ENCODE measurements around the gene NRG3. TPM values are rescaled to one million over a fixed set of nuclear protein-coding genes. Genes with fewer than 3 reads are reported as not detected.

NRG3 gene
- total and polyA plus RNA-seq, 2 of the 4 experiments (the other 2 are of a cell fraction): not detected

DNA sequence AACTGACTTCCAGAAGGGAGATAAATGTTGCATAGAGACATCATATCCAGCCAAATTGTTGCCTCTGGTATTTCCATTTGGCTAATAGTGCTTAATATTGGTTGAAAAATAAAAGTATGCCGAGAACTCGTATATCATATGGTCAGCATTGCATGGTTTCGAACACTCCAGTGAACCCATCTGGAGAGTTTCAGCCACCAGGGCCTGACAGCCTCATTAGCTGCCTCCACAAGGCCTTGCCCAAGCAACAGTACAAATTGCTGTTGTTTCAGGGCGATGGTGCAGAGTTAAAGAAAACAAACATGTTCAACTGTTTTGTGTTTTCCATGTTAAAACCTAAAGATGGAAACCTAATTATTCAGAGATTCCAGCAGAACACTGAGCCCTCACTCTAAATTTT lies 28.5 kb downstream of the NRG3 start:
- ATAC-seq (ENCODE audit: low read depth) (no peak), DNase-seq (no peak)
- Histone ChIP-seq H3K9ac (ENCODE audit: low read depth, low read length) (no peak overlapping the region), H3K56ac (ENCODE audit: extremely low read depth, insufficient read depth, low read length) (no peak overlapping the region), H2BK120ac (ENCODE audit: low read depth, low read length) (no peak overlapping the region), H3K36me3 (ENCODE audit: control insufficient read depth, insufficient read depth, low read length) (no peaks in the 10 kb centered on the region), H3K4ac (ENCODE audit: low read depth, low read length) (no peak overlapping the region), H4K5ac (ENCODE audit: low read depth, low read length) (no peak overlapping the region), H4K20me1 (ENCODE audit: insufficient read depth, low read length) (no peaks in the 10 kb centered on the region), H2AFZ (replicated peaks; ENCODE audit: low read length, poor library complexity) (no peak overlapping the region), H4K91ac (ENCODE audit: insufficient read depth, low read depth, low read length) (no peak overlapping the region), H2AK5ac (ENCODE audit: low read depth, low read length) (no peak overlapping the region), H3K23ac (ENCODE audit: low read depth, low read length) (no peak overlapping the region), H3K4me1 (ENCODE audit: control insufficient read depth, insufficient read depth, low read length) (no peaks in the 10 kb centered on the region), H3K27ac (ENCODE audit: insufficient read depth, low read length) (no peak overlapping the region), H3K14ac (replicated peaks; ENCODE audit: low read depth, low read length) (no peak overlapping the region), H3K79me1 (ENCODE audit: low read depth in 1 of 2, low read length in 2 of 2) (no peaks in the 10 kb centered on the region), H2BK15ac (ENCODE audit: low read depth, low read length) (no peak overlapping the region), H3K4me2 (ENCODE audit: low read depth, low read length) (no peak overlapping the region), H3K9me1 (ENCODE audit: insufficient read depth, low read length) (no peaks in the 10 kb centered on the region), H2AK9ac (replicated peaks; ENCODE audit: low read depth, low read length, poor library complexity) (no peak overlapping the region), H4K8ac (ENCODE audit: low read depth in 2 of 2, low read length in 2 of 2) (no peak overlapping the region), H3K9me3 (ENCODE audit: control insufficient read depth, insufficient read depth, low read length) (peaks cover 4% of the 10 kb centered on the region), H3K27me3 (ENCODE audit: control insufficient read depth, insufficient read depth, low read length) (no peaks in the 10 kb centered on the region), H2BK5ac (ENCODE audit: low read depth, low read length, poor library complexity, severe bottlenecking) (no peak overlapping the region), H3K18ac (ENCODE audit: low read depth, low read length) (no peak overlapping the region), H2BK20ac (ENCODE audit: low read depth, low read length) (no peak overlapping the region), H3K4me3 (ENCODE audit: insufficient read depth, low read depth, low read length) (no peak overlapping the region)
- dilution Hi-C loops (cut with HindIII; ENCODE audit: low sequenced_read_pairs, unreplicated experiment) (no loop called here), in situ Hi-C loops (cut with MboI; ENCODE audit: low sequenced_read_pairs) (no loop called here), intact Hi-C loops (cut with micrococcal nuclease) (no loop called here)
- TF ChIP-seq RAD21 (IDR thresholded peaks at IDR 0.05; ENCODE audit: low read length): no peak
- TF ChIP-seq RCOR1 (IDR thresholded peaks at IDR 0.05; ENCODE audit: insufficient replicate concordance, low read length): no peak
- TF ChIP-seq SMC3 (IDR thresholded peaks at IDR 0.05; ENCODE audit: low read depth, low read length): no peak
- no peak for TF ChIP-seq CHD1 (IDR thresholded peaks at IDR 0.05; ENCODE audit: low read depth, low read length)
- TF ChIP-seq MAFK (IDR thresholded peaks at IDR 0.05; ENCODE audit: low read depth, low read length): no peak
- no peak for TF ChIP-seq MXI1 (IDR thresholded peaks at IDR 0.05; ENCODE audit: borderline replicate concordance, low read depth, low read length)
- TF ChIP-seq RFX5 (IDR thresholded peaks at IDR 0.05; ENCODE audit: low read depth, low read length): no peak
- TF ChIP-seq, protein P1, sequence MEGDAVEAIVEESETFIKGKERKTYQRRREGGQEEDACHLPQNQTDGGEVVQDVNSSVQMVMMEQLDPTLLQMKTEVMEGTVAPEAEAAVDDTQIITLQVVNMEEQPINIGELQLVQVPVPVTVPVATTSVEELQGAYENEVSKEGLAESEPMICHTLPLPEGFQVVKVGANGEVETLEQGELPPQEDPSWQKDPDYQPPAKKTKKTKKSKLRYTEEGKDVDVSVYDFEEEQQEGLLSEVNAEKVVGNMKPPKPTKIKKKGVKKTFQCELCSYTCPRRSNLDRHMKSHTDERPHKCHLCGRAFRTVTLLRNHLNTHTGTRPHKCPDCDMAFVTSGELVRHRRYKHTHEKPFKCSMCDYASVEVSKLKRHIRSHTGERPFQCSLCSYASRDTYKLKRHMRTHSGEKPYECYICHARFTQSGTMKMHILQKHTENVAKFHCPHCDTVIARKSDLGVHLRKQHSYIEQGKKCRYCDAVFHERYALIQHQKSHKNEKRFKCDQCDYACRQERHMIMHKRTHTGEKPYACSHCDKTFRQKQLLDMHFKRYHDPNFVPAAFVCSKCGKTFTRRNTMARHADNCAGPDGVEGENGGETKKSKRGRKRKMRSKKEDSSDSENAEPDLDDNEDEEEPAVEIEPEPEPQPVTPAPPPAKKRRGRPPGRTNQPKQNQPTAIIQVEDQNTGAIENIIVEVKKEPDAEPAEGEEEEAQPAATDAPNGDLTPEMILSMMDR (conservative IDR thresholded peaks at IDR 0.05; ENCODE audit: low read depth, low read length): no peak
- TF ChIP-seq BHLHE40 (IDR thresholded peaks at IDR 0.05; ENCODE audit: low read depth, low read length): no peak
- TF ChIP-seq, protein P2, sequence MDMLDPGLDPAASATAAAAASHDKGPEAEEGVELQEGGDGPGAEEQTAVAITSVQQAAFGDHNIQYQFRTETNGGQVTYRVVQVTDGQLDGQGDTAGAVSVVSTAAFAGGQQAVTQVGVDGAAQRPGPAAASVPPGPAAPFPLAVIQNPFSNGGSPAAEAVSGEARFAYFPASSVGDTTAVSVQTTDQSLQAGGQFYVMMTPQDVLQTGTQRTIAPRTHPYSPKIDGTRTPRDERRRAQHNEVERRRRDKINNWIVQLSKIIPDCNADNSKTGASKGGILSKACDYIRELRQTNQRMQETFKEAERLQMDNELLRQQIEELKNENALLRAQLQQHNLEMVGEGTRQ (IDR thresholded peaks at IDR 0.05; ENCODE audit: low read depth, low read length): no peak
- no peak for TF ChIP-seq POLR2A (IDR thresholded peaks at IDR 0.05; ENCODE audit: low read depth, low read length)
- ChIA-PET CTCF (no interaction called here), POLR2A (ENCODE audit: unreplicated experiment) (no interaction called here)
- BruUV-seq (replicated peaks): no TSS peak
- 8% methylated on average over 2 of the region's 4 CpGs; no CpG with 5 or more reads in 1 of the 2 experiments for WGBS, 2 experiments (ENCODE audit: extremely low coverage in 2 of 2, insufficient read length in 1 of 2)

Measured in IMR-90 (cell line).